MM.1S (cell line): ENCODE data around the gene SMPD4.
"Not testable (repeated sequence)": the region's sequence is repeated elsewhere in the genome, so short reads cannot be mapped to it uniquely, and the experiment has no call there.

Experiments
- EZH2 ChIP-seq: fragments of 300-600 bp; sonication (generic); optimal IDR thresholded peaks from 2 replicates; pipeline ENCODE3; 2017; ENCODE audit warnings: low read depth, mild to moderate bottlenecking, antibody characterized with exemption, low read length, mixed read lengths
- EZH2phosphoT487 ChIP-seq: fragments of 300-600 bp; sonication (generic); IDR thresholded peaks from 2 replicates; pipeline ENCODE4 v1.6.1; 2018; ENCODE audit warnings: antibody characterized with exemption, low read length
- TF ChIP-seq, protein P1 (sequence below): fragments of 300-600 bp; sonication (generic); IDR thresholded peaks from 2 replicates; pipeline ENCODE4 v1.5.1; 2016; ENCODE audit warnings: antibody characterized with exemption, low read length, mixed read lengths

DNA sequence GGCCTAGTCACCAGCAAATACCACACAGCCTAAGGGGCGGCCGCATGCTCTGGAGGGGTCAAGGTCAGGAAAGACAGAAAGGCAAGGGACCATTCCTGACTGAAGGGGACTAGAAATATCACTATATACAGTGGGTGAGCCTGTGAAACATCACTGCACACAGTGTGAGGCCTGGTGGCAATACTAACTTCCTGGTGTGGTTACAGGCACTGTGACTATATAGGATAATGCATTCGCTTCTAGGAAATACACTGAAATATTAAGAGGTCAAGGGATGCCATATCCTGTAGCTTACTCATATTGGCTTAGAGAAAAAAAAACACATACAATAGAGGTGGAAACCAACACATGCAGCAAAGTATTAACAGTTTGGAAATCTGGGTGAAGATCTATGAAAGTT is 12.2 kb downstream of the SMPD4 start:
- TF ChIP-seq, protein P1, sequence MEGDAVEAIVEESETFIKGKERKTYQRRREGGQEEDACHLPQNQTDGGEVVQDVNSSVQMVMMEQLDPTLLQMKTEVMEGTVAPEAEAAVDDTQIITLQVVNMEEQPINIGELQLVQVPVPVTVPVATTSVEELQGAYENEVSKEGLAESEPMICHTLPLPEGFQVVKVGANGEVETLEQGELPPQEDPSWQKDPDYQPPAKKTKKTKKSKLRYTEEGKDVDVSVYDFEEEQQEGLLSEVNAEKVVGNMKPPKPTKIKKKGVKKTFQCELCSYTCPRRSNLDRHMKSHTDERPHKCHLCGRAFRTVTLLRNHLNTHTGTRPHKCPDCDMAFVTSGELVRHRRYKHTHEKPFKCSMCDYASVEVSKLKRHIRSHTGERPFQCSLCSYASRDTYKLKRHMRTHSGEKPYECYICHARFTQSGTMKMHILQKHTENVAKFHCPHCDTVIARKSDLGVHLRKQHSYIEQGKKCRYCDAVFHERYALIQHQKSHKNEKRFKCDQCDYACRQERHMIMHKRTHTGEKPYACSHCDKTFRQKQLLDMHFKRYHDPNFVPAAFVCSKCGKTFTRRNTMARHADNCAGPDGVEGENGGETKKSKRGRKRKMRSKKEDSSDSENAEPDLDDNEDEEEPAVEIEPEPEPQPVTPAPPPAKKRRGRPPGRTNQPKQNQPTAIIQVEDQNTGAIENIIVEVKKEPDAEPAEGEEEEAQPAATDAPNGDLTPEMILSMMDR, result not testable (repeated sequence)
- not testable (repeated sequence) for TF ChIP-seq EZH2, EZH2phosphoT487
